ENCODE results near the gene NCK2. TPM values are rescaled to one million over a fixed set of nuclear protein-coding genes. Genes with fewer than 3 reads are reported as not detected.

Gene NCK2
- polyA plus RNA-seq, 1 of the 3 experiments (the other 2 are of a cell fraction), result 42.8 TPM

DNA sequence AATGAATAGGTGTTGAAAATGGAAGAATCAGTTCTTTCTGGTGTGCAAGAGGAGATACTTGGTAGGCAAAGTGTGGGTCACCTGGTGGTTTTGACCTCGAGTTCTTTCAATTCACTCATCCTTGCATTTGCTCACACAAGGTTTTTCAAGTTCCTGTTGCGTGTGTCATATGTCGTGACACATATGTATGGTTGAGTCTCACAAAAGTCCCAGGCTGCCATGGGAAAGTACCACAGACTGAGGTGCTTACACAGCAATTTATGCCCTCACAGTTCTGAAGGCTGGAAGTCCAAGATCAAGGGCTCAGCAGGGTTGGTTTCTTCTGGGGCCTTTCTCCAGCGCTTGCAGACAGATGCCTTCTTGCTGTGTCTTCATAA, 64.4 kb downstream of the NCK2 start:
- ChIA-PET POLR2A (no interaction called here), CTCF (no interaction called here)
- Histone ChIP-seq H2AFZ (ENCODE audit: low read depth) (no peak overlapping the region), H3K9ac (no peak overlapping the region), H3K4me1 (ENCODE audit: control insufficient read depth in 1 of 2, insufficient read depth in 2 of 2, low read depth in 1 of 2, low read length in 1 of 2) (peaks cover 5 to 40% of the 10 kb centered on the region in 2 experiments; a peak in 3 of 4 replicates), H3K4me3 (ENCODE audit: low read depth in 2 of 2, low read length in 1 of 2) (no peak overlapping the region), H3K79me2 (ENCODE audit: insufficient read depth) (peaks cover 72% of the 10 kb centered on the region), H3K9me2 (no peaks in the 10 kb centered on the region), H3F3A (replicated peaks; ENCODE audit: insufficient read depth) (no peaks in the 10 kb centered on the region), H3K4me2 (no peak overlapping the region), H3K27me3 (ENCODE audit: insufficient read depth) (no peaks in the 10 kb centered on the region), H3K36me3 (replicated peaks in 1 of 2; ENCODE audit: control insufficient read depth in 1 of 2, insufficient read depth in 2 of 2, low read length in 1 of 2) (no peaks in the 10 kb centered on the region), H3K27ac (ENCODE audit: low read depth in 2 of 2, low read length in 1 of 2) (no peak overlapping the region), H4K20me1 (ENCODE audit: insufficient read depth) (peaks cover 77% of the 10 kb centered on the region), H3K9me3 (no peaks in the 10 kb centered on the region)
- no peak for DNase-seq
- TF ChIP-seq NRF1 (IDR thresholded peaks at IDR 0.05; ENCODE audit: low read depth, low read length) (no peak), RCOR1 (IDR thresholded peaks at IDR 0.05; ENCODE audit: low read length) (no peak), IRF3 (IDR thresholded peaks at IDR 0.05; ENCODE audit: low read depth, low read length) (no peak), CHD2 (IDR thresholded peaks at IDR 0.05; ENCODE audit: low read length, partially characterized antibody) (no peak), CTCF (IDR thresholded peaks at IDR 0.05) (no peak), PBX3 (IDR thresholded peaks at IDR 0.05) (no peak), EZH2phosphoT487 (IDR thresholded peaks at IDR 0.05; ENCODE audit: borderline replicate concordance, low read depth) (no peak), RXRA (IDR thresholded peaks at IDR 0.05; ENCODE audit: borderline replicate concordance, low read depth) (no peak)
- TF ChIP-seq, protein P1, sequence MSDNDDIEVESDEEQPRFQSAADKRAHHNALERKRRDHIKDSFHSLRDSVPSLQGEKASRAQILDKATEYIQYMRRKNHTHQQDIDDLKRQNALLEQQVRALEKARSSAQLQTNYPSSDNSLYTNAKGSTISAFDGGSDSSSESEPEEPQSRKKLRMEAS (IDR thresholded peaks at IDR 0.05; ENCODE audit: low read depth), result no peak
- TF ChIP-seq, protein P2, sequence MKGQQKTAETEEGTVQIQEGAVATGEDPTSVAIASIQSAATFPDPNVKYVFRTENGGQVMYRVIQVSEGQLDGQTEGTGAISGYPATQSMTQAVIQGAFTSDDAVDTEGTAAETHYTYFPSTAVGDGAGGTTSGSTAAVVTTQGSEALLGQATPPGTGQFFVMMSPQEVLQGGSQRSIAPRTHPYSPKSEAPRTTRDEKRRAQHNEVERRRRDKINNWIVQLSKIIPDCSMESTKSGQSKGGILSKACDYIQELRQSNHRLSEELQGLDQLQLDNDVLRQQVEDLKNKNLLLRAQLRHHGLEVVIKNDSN (IDR thresholded peaks at IDR 0.05; ENCODE audit: borderline replicate concordance, low read depth), result no peak
- whole genome bisulfite sequencing (ENCODE audit: low lambda C conversion rate), result 96% methylated on average over 4 of the region's 4 CpGs

GRCh38 chr2:105809723-105810122, 65.0 kb downstream of the NCK2 start:
- H3K9ac ChIP-seq, result no peak overlapping the region
- peaks cover 71% of the 10 kb centered on the region for H3K79me2 ChIP-seq (ENCODE audit: insufficient read depth)
- no peaks in the 10 kb centered on the region for H3K27me3 ChIP-seq (ENCODE audit: insufficient read depth)
- H3K4me1 ChIP-seq (ENCODE audit: control insufficient read depth in 1 of 2, insufficient read depth in 2 of 2, low read depth in 1 of 2, low read length in 1 of 2), result peaks cover 2 to 35% of the 10 kb centered on the region in 2 experiments; a peak in 3 of 4 replicates
- no peak overlapping the region for H2AFZ ChIP-seq (ENCODE audit: low read depth)
- H3K4me3 ChIP-seq (ENCODE audit: low read depth in 2 of 2, low read length in 1 of 2), result no peak overlapping the region
- 94% methylated on average over 3 of the region's 3 CpGs for WGBS (ENCODE audit: low lambda C conversion rate)
- H3F3A ChIP-seq (replicated peaks; ENCODE audit: insufficient read depth), result no peaks in the 10 kb centered on the region
- no peak overlapping the region for H3K27ac ChIP-seq (ENCODE audit: low read depth in 2 of 2, low read length in 1 of 2)
- DNase-seq, result no peak
- H3K36me3 ChIP-seq (replicated peaks in 1 of 2; ENCODE audit: control insufficient read depth in 1 of 2, insufficient read depth in 2 of 2, low read length in 1 of 2), result no peaks in the 10 kb centered on the region
- ChIA-PET CTCF (no interaction called here), POLR2A (no interaction called here)
- H3K9me2 ChIP-seq, result no peaks in the 10 kb centered on the region
- H4K20me1 ChIP-seq (ENCODE audit: insufficient read depth), result peaks cover 76% of the 10 kb centered on the region
- H3K9me3 ChIP-seq, result no peaks in the 10 kb centered on the region
- TF ChIP-seq ELF1 (IDR thresholded peaks at IDR 0.05) (no peak), RCOR1 (IDR thresholded peaks at IDR 0.05; ENCODE audit: low read length) (no peak), GABPA (IDR thresholded peaks at IDR 0.05; ENCODE audit: low read depth) (no peak), FOSL2 (IDR thresholded peaks at IDR 0.05; ENCODE audit: borderline replicate concordance, low read depth) (no peak), USF2 (IDR thresholded peaks at IDR 0.05; ENCODE audit: borderline replicate concordance, low read depth, low read length) (no peak), NRF1 (IDR thresholded peaks at IDR 0.05; ENCODE audit: low read depth, low read length) (no peak), RAD21 (IDR thresholded peaks at IDR 0.05; ENCODE audit: low read length) (no peak)
- H3K4me2 ChIP-seq, result no peak overlapping the region

All from SK-N-SH (cell line).